Testis (tissue), 3 donors: ENCODE results near the gene MCC. TPM values are rescaled to one million over a fixed set of nuclear protein-coding genes. Genes with fewer than 3 reads are reported as not detected.

ENCODE experiments used
- DNase-seq: peaks from one replicate; pipeline ENCODE4 v3.0.0-alpha.2; 2019
- H3K27ac ChIP-seq, 2 donors: fragments of 200-600 bp; sonication (generic); one replicate each; pipeline ENCODE4 v1.5.1; 2019
- H3K27me3 ChIP-seq: fragments of 200-600 bp; sonication (generic); one replicate; pipeline ENCODE4 v1.5.1; 2019
- H3K36me3 ChIP-seq: fragments of 200-600 bp; sonication (generic); one replicate; pipeline ENCODE4 v1.5.1; 2017; ENCODE audit warnings: low read depth; ENCODE audit errors: missing control alignments
- H3K4me1 ChIP-seq: fragments of 200-600 bp; sonication (generic); one replicate; pipeline ENCODE4 v1.5.1; 2019
- H3K4me3 ChIP-seq, 2 donors: fragments of 200-600 bp; sonication (generic); one replicate each; pipeline ENCODE4 v1.5.1; 2017 to 2019
- H3K9me3 ChIP-seq: fragments of 200-600 bp; sonication (generic); one replicate; pipeline ENCODE4 v1.5.1; 2017
- POLR2A ChIP-seq: fragments of 450-650 bp; IDR thresholded peaks from one replicate; pipeline ENCODE4 v1.6.1; 2017; ENCODE audit warnings: antibody characterized with exemption, mild to moderate bottlenecking, moderate library complexity
- WGBS, 2 donors: methylation state at CpG; one replicate each; pipeline ENCODE4 v1.1.5; 2018; 5-methylcytosine and 5-hydroxymethylcytosine counted together
- intact Hi-C: fragments of 100-400 bp; cut with DNase I; formaldehyde crosslinking; loops from one replicate; pipeline ENCODE4 v1.15.1; 2023; ENCODE audit warnings: low total_unique reads
- polyA plus RNA-seq: library from polyadenylated mRNA; stranded (reverse); fragments of 350-450 nt; fragmentation: Illumina TruSeq; extraction: RNeasy Lipid Tissue Mini Kit (QIAGEN cat#74804); gene quantifications from one replicate; pipeline ENCODE4 v1.2.3, GENCODE V29; 2014; ENCODE audit warnings: low read depth, low replicate concordance; ENCODE audit not compliant: insufficient read depth
- total RNA-seq, 2 donors: library from RNA; depleted of rRNA; stranded (reverse); fragments of >200 nt; gene quantifications; one replicate each; pipeline ENCODE4 v1.2.3, GENCODE V29; 2016
- TF ChIP-seq, protein P1 (sequence below), 3 experiments: fragments of 450-650 bp in 2 of 3; fragments of 200-600 bp in 1 of 3; sonication (generic) in 1 of 3; IDR thresholded peaks; one replicate each; pipeline ENCODE4 v1.5.1; 2016 to 2019; ENCODE audit warnings: antibody characterized with exemption in 3 of 3, mild to moderate bottlenecking in 2 of 3, moderate library complexity in 1 of 3

MCC gene
- total and polyA plus RNA-seq, 3 donors from 2014 or later = 7.1 to 23.7 (median 21.4) TPM

DNA sequence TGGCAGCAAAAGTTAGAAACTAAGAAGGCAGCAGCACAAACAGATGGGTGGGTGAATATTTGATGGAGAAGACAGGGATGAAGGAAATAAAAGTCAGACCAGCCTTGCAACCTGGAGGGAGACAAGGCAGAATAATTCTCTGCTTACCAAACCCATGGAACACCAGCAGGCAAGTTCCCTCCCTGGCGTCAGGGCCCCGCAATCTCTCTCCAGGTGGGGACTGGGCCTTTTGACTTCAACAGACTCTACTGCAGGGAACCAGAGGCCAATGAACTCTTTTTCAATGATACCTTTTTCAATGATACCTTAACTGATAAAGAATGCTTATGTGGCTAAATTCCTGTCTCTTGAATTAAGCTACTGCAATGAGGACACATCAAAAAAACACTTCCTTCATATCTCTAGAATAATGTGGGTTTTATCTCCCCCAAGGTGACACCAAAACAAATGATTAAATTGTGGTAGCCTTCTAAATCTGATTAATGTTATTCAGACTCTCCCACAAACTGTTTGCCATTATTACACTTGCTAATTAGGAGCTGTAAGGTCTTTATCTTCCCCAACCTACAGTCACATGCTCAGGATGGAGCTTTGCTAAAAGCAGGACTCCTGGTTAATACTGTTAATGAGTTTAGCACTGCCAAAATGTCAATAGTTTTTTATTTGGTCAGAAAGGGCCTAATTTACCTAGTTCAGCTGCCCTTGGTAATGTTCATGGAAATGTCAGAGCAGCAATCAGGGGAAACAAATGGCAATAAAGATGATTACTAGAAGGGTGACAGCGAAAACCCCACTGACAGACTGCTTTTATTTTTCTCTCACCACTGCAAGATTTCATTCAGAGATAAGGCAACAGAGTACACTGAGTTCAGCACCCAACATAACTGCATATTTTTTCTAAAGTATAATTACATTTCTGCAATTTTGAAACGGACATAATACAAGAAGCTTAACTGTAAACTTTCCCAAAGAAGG lies 218.9 kb downstream of the MCC start:
- H3K27me3 ChIP-seq = no peaks in the 10 kb centered on the region
- TF ChIP-seq, protein P1, sequence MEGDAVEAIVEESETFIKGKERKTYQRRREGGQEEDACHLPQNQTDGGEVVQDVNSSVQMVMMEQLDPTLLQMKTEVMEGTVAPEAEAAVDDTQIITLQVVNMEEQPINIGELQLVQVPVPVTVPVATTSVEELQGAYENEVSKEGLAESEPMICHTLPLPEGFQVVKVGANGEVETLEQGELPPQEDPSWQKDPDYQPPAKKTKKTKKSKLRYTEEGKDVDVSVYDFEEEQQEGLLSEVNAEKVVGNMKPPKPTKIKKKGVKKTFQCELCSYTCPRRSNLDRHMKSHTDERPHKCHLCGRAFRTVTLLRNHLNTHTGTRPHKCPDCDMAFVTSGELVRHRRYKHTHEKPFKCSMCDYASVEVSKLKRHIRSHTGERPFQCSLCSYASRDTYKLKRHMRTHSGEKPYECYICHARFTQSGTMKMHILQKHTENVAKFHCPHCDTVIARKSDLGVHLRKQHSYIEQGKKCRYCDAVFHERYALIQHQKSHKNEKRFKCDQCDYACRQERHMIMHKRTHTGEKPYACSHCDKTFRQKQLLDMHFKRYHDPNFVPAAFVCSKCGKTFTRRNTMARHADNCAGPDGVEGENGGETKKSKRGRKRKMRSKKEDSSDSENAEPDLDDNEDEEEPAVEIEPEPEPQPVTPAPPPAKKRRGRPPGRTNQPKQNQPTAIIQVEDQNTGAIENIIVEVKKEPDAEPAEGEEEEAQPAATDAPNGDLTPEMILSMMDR (IDR thresholded peaks at IDR 0.05) = no peak
- TF ChIP-seq POLR2A = no peak
- H3K9me3 ChIP-seq = no peaks in the 10 kb centered on the region
- no peaks in the 10 kb centered on the region for H3K36me3 ChIP-seq
- DNase-seq = no peak
- WGBS, 2 donors = 76 to 87% methylated on average over 4 of the region's 4 CpGs
- no peak overlapping the region for H3K27ac ChIP-seq
- intact Hi-C loops = no loop called here
- H3K4me1 ChIP-seq = no peaks in the 10 kb centered on the region
- no peak overlapping the region for H3K4me3 ChIP-seq

- 94 to 96% methylated on average over 4 of the region's 4 CpGs for WGBS, 2 donors
- TF ChIP-seq, protein P1 (IDR thresholded peaks at IDR 0.05) = no peak
- no peak for TF ChIP-seq POLR2A
- Histone ChIP-seq H3K4me1 (no peaks in the 10 kb centered on the region), H3K27ac (no peak overlapping the region), H3K36me3 (no peaks in the 10 kb centered on the region), H3K9me3 (no peaks in the 10 kb centered on the region), H3K4me3 (no peak overlapping the region), H3K27me3 (no peaks in the 10 kb centered on the region)
- no peak for DNase-seq
- intact Hi-C loops = no loop called here
These were observed 220.0 kb downstream of the MCC start for GRCh38 chr5:113268232-113268631.

DNA sequence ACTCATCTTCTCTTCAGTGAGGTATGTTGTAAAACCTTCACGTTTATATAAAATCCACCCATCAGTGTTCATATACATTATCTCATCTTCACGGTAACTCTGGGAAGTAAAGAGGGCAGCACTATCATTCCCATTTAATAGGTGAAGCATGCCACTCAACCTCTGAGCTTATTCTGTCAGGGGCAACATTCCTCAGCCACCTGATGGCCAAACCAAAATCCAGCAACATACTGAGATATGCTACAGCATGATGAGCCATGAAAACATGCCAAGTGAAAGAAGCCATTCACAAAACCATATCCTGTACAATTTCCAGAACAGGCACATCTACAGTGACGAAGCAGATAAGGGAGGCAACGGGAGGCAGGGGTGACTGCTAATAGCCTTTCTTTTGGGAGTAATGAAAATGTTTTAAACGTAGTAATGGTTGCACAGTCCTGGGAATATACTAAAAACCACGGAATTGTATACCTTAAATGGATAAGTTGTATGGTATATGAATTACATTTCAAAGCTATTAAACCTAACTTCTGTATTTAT lies 220.8 kb downstream of the MCC start:
- no peaks in the 10 kb centered on the region for H3K27me3 ChIP-seq
- no peak for DNase-seq
- no peaks in the 10 kb centered on the region for H3K9me3 ChIP-seq
- no peaks in the 10 kb centered on the region for H3K4me1 ChIP-seq
- no peak overlapping the region for H3K27ac ChIP-seq
- no peaks in the 10 kb centered on the region for H3K36me3 ChIP-seq
- H3K4me3 ChIP-seq = no peak overlapping the region
- intact Hi-C loops = no loop called here
- 85 to 90% methylated on average over 6 of the region's 6 CpGs for WGBS, 2 donors
- TF ChIP-seq, protein P1 (IDR thresholded peaks at IDR 0.05) = no peak
- no peak for TF ChIP-seq POLR2A

- Histone ChIP-seq H3K9me3 (no peaks in the 10 kb centered on the region), H3K4me3 (no peak overlapping the region), H3K27ac (no peak overlapping the region), H3K4me1 (no peaks in the 10 kb centered on the region), H3K36me3 (no peaks in the 10 kb centered on the region), H3K27me3 (no peaks in the 10 kb centered on the region)
- DNase-seq = no peak
- WGBS, 2 donors = 61 to 68% methylated on average over 3 of the region's 3 CpGs
- intact Hi-C loops = no loop called here
- TF ChIP-seq, protein P1 (IDR thresholded peaks at IDR 0.05) = no peak
- no peak for TF ChIP-seq POLR2A
These were observed 221.4 kb downstream of the MCC start for GRCh38 chr5:113266913-113267227.
